ENCODE data around the gene SCN3A.
A peak's percentile ranks its signal among the peaks of the same experiment; 100 is the strongest.

DNA sequence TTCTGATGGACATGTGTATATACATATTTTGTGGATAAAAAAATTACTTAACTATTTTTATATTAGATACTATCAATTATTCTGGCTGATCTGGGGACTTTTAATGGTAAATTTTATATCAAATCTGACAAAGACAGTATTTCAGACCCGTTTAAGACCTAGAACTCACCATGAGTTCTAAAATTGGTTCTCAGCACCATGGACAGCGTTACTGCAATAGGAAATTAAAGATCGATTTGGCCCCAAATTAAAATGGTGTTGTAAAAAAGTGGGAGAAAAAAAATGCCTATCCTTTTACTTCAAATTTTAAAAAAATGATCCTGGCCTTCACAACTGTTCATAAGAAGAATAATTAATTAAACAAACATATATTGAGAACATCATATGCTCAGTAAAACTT, 34.4 kb upstream of the SCN3A start:
- TF ChIP-seq POLR2AphosphoS5 (IDR thresholded peaks at IDR 0.05; ENCODE audit: low read depth, low read length) = no peak
- no peak for TF ChIP-seq SIN3A (IDR thresholded peaks at IDR 0.05; ENCODE audit: borderline replicate concordance, insufficient read depth, low read length)
- TF ChIP-seq, protein P1, sequence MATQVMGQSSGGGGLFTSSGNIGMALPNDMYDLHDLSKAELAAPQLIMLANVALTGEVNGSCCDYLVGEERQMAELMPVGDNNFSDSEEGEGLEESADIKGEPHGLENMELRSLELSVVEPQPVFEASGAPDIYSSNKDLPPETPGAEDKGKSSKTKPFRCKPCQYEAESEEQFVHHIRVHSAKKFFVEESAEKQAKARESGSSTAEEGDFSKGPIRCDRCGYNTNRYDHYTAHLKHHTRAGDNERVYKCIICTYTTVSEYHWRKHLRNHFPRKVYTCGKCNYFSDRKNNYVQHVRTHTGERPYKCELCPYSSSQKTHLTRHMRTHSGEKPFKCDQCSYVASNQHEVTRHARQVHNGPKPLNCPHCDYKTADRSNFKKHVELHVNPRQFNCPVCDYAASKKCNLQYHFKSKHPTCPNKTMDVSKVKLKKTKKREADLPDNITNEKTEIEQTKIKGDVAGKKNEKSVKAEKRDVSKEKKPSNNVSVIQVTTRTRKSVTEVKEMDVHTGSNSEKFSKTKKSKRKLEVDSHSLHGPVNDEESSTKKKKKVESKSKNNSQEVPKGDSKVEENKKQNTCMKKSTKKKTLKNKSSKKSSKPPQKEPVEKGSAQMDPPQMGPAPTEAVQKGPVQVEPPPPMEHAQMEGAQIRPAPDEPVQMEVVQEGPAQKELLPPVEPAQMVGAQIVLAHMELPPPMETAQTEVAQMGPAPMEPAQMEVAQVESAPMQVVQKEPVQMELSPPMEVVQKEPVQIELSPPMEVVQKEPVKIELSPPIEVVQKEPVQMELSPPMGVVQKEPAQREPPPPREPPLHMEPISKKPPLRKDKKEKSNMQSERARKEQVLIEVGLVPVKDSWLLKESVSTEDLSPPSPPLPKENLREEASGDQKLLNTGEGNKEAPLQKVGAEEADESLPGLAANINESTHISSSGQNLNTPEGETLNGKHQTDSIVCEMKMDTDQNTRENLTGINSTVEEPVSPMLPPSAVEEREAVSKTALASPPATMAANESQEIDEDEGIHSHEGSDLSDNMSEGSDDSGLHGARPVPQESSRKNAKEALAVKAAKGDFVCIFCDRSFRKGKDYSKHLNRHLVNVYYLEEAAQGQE (IDR thresholded peaks at IDR 0.05; ENCODE audit: insufficient read depth in 1 of 2, low read depth in 2 of 2, low read length in 2 of 2) = peak; percentile 81 to 94
- TF ChIP-seq TAF1 (IDR thresholded peaks at IDR 0.05; ENCODE audit: borderline replicate concordance, insufficient read depth, low read length) = no peak

Data from PFSK-1 (cell line).